ENCODE results near the gene MGST3. TPM values are rescaled to one million over a fixed set of nuclear protein-coding genes. Genes with fewer than 3 reads are reported as not detected.
"Not testable (repeated sequence)": the region's sequence is repeated elsewhere in the genome, so short reads cannot be mapped to it uniquely, and the experiment has no call there.

MGST3 gene
- total RNA-seq, 4 donors from 2014 or later: 111 to 178 (median 135) TPM

DNA sequence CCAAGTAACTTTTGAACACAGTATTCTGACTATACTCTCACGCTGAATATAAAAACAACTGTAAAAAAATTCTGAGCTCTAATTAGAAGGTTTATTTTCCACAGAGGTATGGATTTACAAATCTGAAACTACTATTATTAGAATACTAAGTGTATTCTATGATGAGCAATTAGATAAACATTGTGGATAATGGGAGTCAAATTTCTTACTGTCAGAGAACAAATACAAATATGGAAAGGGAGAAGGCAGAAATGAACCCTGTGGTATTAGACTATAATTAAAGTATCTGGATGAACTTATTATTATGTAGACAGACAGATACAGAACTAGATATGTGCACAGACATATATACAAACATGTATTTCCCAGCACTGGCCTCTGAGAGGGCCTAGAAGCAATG is 44.8 kb downstream of the MGST3 start:
- TF ChIP-seq POLR2AphosphoS5 (IDR thresholded peaks at IDR 0.05): no peak
- Histone ChIP-seq H3K27me3 (no peaks in the 10 kb centered on the region), H3K27ac (no peak overlapping the region), H3K36me3 (peaks cover 67% of the 10 kb centered on the region), H3K4me1 (no peaks in the 10 kb centered on the region), H3K9me3 (no peaks in the 10 kb centered on the region), H3K4me3 (no peak overlapping the region)
- DNase-seq (ENCODE audit: low spot score in 2 of 2): no peak
- WGBS: 100% methylated on average over 1 of the region's 1 CpG

- TF ChIP-seq EP300 (IDR thresholded peaks at IDR 0.05) (no peak), POLR2A (IDR thresholded peaks at IDR 0.05) (no peak), CTCF (IDR thresholded peaks at IDR 0.05) (no peak), POLR2AphosphoS5 (IDR thresholded peaks at IDR 0.05) (no peak)
- DNase-seq (ENCODE audit: low spot score in 2 of 2): no peak
- Histone ChIP-seq H3K9me3 (no peaks in the 10 kb centered on the region), H3K4me1 (no peaks in the 10 kb centered on the region), H3K27ac (no peak overlapping the region), H3K27me3 (no peaks in the 10 kb centered on the region), H3K36me3 (peaks cover 78% of the 10 kb centered on the region), H3K4me3 (no peak overlapping the region)
- 41% methylated on average over 2 of the region's 2 CpGs for WGBS
Observed at GRCh38 chr1:165678509-165678908, 47.5 kb downstream of the MGST3 start.

DNA sequence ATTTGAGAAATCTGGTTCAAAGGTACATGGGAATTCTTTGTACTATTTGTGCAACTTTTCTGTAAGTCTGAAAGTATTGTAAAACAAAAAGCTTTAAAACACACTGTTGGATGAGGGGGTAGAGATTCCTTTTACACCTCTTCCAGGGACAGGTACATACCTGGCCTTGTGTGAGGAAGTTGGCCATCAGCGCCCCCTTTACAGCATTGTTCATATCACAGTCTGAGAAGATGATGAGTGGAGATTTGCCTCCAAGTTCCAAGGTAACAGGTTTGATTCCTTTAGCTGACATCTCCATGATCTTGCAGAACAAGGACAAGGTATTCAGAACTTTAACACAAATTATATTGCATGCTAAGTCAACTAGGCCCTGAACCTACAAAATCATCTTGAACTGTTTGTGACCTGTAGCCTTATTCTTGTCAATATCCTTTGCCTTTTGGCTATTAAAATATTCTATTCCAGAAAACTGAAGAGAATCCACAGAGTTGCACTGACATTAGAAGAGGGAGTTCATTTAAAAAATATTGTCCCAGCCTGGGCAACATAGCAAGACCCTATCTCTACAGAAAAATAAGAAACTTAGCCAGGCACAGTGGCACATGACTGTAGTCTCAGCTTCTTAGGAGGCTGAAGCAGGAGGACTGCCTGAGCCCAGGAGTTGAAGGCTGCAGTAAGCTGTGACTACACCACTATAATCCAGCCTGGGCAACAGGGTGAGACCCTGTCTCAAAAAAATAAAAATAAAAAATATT is 48.4 kb downstream of the MGST3 start:
- 91% methylated on average over 1 of the region's 1 CpG for WGBS
- H3K9me3 ChIP-seq: no peaks in the 10 kb centered on the region
- no peak overlapping the region for H3K27ac ChIP-seq
- no peaks in the 10 kb centered on the region for H3K4me1 ChIP-seq
- H3K27me3 ChIP-seq: no peaks in the 10 kb centered on the region
- peaks cover 78% of the 10 kb centered on the region for H3K36me3 ChIP-seq
- TF ChIP-seq CTCF (IDR thresholded peaks at IDR 0.05) (no peak), POLR2A (IDR thresholded peaks at IDR 0.05) (no peak), POLR2AphosphoS5 (IDR thresholded peaks at IDR 0.05) (no peak), EP300 (IDR thresholded peaks at IDR 0.05) (no peak)
- DNase-seq (ENCODE audit: low spot score in 2 of 2): no peak
- no peak overlapping the region for H3K4me3 ChIP-seq

DNA sequence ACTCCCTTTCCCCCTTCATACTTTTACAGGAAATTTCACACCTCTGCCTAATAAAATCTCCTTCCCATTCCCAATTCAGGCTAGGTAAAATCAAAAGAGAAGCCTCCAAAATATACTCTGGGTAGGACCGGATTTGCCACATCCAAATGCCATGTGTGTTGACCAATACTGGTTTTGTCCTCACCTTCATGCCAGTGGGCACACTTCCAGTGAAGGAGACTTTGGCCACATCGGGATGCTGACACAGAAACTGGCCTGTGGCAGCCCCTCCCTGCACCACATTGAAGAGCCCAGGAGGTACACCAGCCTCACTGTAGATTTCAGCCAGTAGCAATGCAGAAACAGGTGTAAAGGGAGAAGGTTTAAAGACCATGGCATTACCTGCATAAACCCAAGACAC is 49.3 kb downstream of the MGST3 start:
- TF ChIP-seq POLR2AphosphoS5 (IDR thresholded peaks at IDR 0.05) (no peak), POLR2A (IDR thresholded peaks at IDR 0.05) (no peak), EP300 (IDR thresholded peaks at IDR 0.05) (no peak), CTCF (IDR thresholded peaks at IDR 0.05) (no peak)
- Histone ChIP-seq H3K9me3 (no peaks in the 10 kb centered on the region), H3K27me3 (no peaks in the 10 kb centered on the region), H3K27ac (no peak overlapping the region), H3K4me1 (peaks cover 4% of the 10 kb centered on the region), H3K36me3 (peaks cover 79% of the 10 kb centered on the region), H3K4me3 (no peak overlapping the region)
- WGBS: 87% methylated on average over 2 of the region's 2 CpGs
- no peak for DNase-seq (ENCODE audit: low spot score in 2 of 2)

DNA sequence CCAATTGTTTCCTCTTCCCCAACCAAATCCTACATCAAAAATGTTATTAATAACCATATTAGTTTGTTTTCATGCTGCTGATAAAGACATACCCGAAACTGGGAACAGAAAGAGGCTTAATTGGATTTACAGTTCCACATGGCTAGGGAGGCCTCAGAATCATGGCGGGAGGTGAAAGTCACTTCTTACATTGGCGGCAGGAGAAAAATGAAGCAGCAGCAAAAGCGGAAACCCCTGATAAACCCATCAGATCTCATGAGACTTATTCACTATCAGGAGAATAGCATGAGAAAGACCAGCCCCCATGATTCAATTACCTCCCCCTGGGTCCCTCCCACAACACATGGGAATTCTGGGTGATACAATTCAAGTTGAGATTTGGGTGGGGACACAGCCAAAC is 49.7 kb downstream of the MGST3 start:
- not testable (repeated sequence) for DNase-seq (ENCODE audit: low spot score in 2 of 2); H3K27me3 ChIP-seq; H3K4me1 ChIP-seq; H3K4me3 ChIP-seq; H3K27ac ChIP-seq; H3K9me3 ChIP-seq
- WGBS: 93% methylated on average over 4 of the region's 4 CpGs
- H3K36me3 ChIP-seq: peaks cover 78% of the 10 kb centered on the region

- H3K4me3 ChIP-seq: no peak overlapping the region
- DNase-seq (ENCODE audit: low spot score in 2 of 2): no peak
- 0% methylated on average over 1 of the region's 1 CpG for WGBS
- peaks cover 50% of the 10 kb centered on the region for H3K36me3 ChIP-seq
- H3K27me3 ChIP-seq: no peaks in the 10 kb centered on the region
- no peaks in the 10 kb centered on the region for H3K9me3 ChIP-seq
- TF ChIP-seq CTCF (IDR thresholded peaks at IDR 0.05) (no peak), POLR2A (IDR thresholded peaks at IDR 0.05) (no peak), EP300 (IDR thresholded peaks at IDR 0.05) (no peak), POLR2AphosphoS5 (IDR thresholded peaks at IDR 0.05) (no peak)
- no peak overlapping the region for H3K27ac ChIP-seq
- peaks cover 4% of the 10 kb centered on the region for H3K4me1 ChIP-seq
Observed at GRCh38 chr1:165683848-165684485, 52.9 kb downstream of the MGST3 start.

Measured in suprapubic skin (tissue), 4 donors.